A673 (cell line): ENCODE results near the gene PRIM1.

Experiments used
- CTCF ChIP-seq: fragments of 300-800, 200-600 bp; sonication (generic); conservative IDR thresholded peaks from 2 replicates; pipeline ENCODE4 v1.5.1; 2017; ENCODE audit warnings: low read depth, mild to moderate bottlenecking, antibody characterized with exemption, low read length, moderate library complexity, mixed read lengths
- EZH2 ChIP-seq: fragments of 200-600 bp; sonication (generic); IDR thresholded peaks from 2 replicates; pipeline ENCODE4 v1.6.1; 2017; ENCODE audit warnings: borderline replicate concordance, low read depth, mild to moderate bottlenecking, mixed read lengths, antibody characterized with exemption, low read length; ENCODE audit not compliant: poor library complexity, severe bottlenecking

- TF ChIP-seq CTCF (no peak), EZH2 (no peak)
Observed at GRCh38 chr12:56724972-56725722, 27.0 kb downstream of the PRIM1 start, which contains the start of gene NACA.
